WTC11 (cell line): ENCODE measurements around the gene CEP57. TPM values are rescaled to one million over a fixed set of nuclear protein-coding genes. Genes with fewer than 3 reads are reported as not detected.
A peak's percentile ranks its signal among the peaks of the same experiment; 100 is the strongest.

Source experiments
- ATAC-seq: fragments of 200-7000 bp; cut with Tn5 transposase; 2 replicates; pipeline ENCODE4 v1.10.0; 2021; ENCODE audit warnings: mild to moderate bottlenecking, moderate library complexity
- CTCF ChIA-PET: fragments of 300-600 bp; sonication (Branson Sonifier 250); formaldehyde crosslinking; loops from one replicate; lab custom pipeline; 2021; ENCODE audit warnings: antibody characterized with exemption; lab: Charles Lee
- POLR2A ChIA-PET: fragments of 350-600 bp; sonication (Branson Sonifier 250); formaldehyde crosslinking; loops from one replicate; lab custom pipeline; 2021; ENCODE audit warnings: antibody characterized with exemption; lab: Charles Lee
- DNase-seq: peaks from one replicate; pipeline ENCODE4 v3.0.0; 2021; ENCODE audit warnings: low spot score
- H3K27ac Mint-ChIP-seq: 2 replicates; pipeline ENCODE4 v1.8.0; 2021; ENCODE audit warnings: mixed read lengths
- H3K27me3 Mint-ChIP-seq: 2 replicates; pipeline ENCODE4 v1.8.0; 2021; ENCODE audit warnings: low read depth, mild to moderate bottlenecking, moderate library complexity, mixed read lengths
- H3K36me3 Mint-ChIP-seq: 2 replicates; pipeline ENCODE4 v1.8.0; 2021; ENCODE audit warnings: mixed read lengths
- H3K4me1 Mint-ChIP-seq: 2 replicates; pipeline ENCODE4 v1.8.0; 2022; ENCODE audit warnings: mixed read lengths
- H3K4me3 Mint-ChIP-seq: 2 replicates; pipeline ENCODE4 v1.8.0; 2021; ENCODE audit warnings: mild to moderate bottlenecking, moderate library complexity, mixed read lengths
- H3K9me3 Mint-ChIP-seq: 2 replicates; pipeline ENCODE4 v1.8.0; 2021; ENCODE audit warnings: mixed read lengths
- ESRRA ChIP-seq: sonication (generic); formaldehyde crosslinking; IDR thresholded peaks from 2 replicates; pipeline ENCODE4 v1.8.1; 2022; ENCODE audit warnings: mild to moderate bottlenecking, missing genetic modification reagents, borderline replicate concordance
- FOXP1 ChIP-seq: sonication (generic); formaldehyde crosslinking; IDR thresholded peaks from 2 replicates; pipeline ENCODE4 v1.8.0; 2022; ENCODE audit warnings: missing genetic modification reagents, mild to moderate bottlenecking, moderate library complexity, borderline replicate concordance
- IRF2 ChIP-seq: sonication (generic); formaldehyde crosslinking; IDR thresholded peaks from 2 replicates; pipeline ENCODE4 v1.8.0; 2022; ENCODE audit warnings: low read depth, missing genetic modification reagents, borderline replicate concordance
- MXD4 ChIP-seq: fragments of 250-450 bp; sonication (Bioruptor Pico); IDR thresholded peaks from 2 replicates; pipeline ENCODE4 v1.8.0; 2021; ENCODE audit warnings: mild to moderate bottlenecking, moderate library complexity, borderline replicate concordance
- NFE2L1 ChIP-seq: sonication (generic); formaldehyde crosslinking; IDR thresholded peaks from 2 replicates; pipeline ENCODE4 v1.8.1; 2023; ENCODE audit warnings: missing genetic modification reagents
- NR1H2 ChIP-seq: sonication (generic); formaldehyde crosslinking; IDR thresholded peaks from 2 replicates; pipeline ENCODE4 v1.9.0; 2021; ENCODE audit warnings: mild to moderate bottlenecking, moderate library complexity, missing genetic modification reagents
- OVOL2 ChIP-seq: fragments of 250-450 bp; sonication (Bioruptor Pico); IDR thresholded peaks from 2 replicates; pipeline ENCODE4 v1.9.0; 2021; ENCODE audit warnings: mild to moderate bottlenecking, borderline replicate concordance
- TEAD1 ChIP-seq: sonication (generic); formaldehyde crosslinking; IDR thresholded peaks from 2 replicates; pipeline ENCODE4 v1.8.0; 2022; ENCODE audit warnings: mild to moderate bottlenecking, missing genetic modification reagents
- TP53 ChIP-seq: sonication (generic); formaldehyde crosslinking; IDR thresholded peaks from 2 replicates; pipeline ENCODE4 v1.8.1; 2023; ENCODE audit warnings: mild to moderate bottlenecking, missing genetic modification reagents
- ZNF263 ChIP-seq: sonication (generic); formaldehyde crosslinking; IDR thresholded peaks from 2 replicates; pipeline ENCODE4 v1.8.1; 2022; ENCODE audit warnings: low read depth, mild to moderate bottlenecking, moderate library complexity, missing genetic modification reagents
- ZNF317 ChIP-seq: sonication (generic); formaldehyde crosslinking; IDR thresholded peaks from 2 replicates; pipeline ENCODE4 v1.8.1; 2023; ENCODE audit warnings: low read depth, mild to moderate bottlenecking, moderate library complexity, missing genetic modification reagents, borderline replicate concordance
- ZNF396 ChIP-seq: fragments of 250-450 bp; sonication (Bioruptor Pico); IDR thresholded peaks from 2 replicates; pipeline ENCODE4 v1.8.0; 2021; ENCODE audit warnings: mild to moderate bottlenecking, moderate library complexity, borderline replicate concordance
- ZNF671 ChIP-seq: fragments of 250-450 bp; sonication (Bioruptor Pico); IDR thresholded peaks from 2 replicates; pipeline ENCODE4 v1.8.0; 2021; ENCODE audit warnings: mild to moderate bottlenecking
- total RNA-seq: library from RNA; stranded (reverse); gene quantifications from 3 replicates; pipeline ENCODE4 v1.2.3, GENCODE V29; 2021
- TF ChIP-seq, protein P1 (sequence below): sonication (generic); formaldehyde crosslinking; IDR thresholded peaks from 2 replicates; pipeline ENCODE4 v1.8.1; 2023; ENCODE audit warnings: mild to moderate bottlenecking, missing genetic modification reagents, moderate library complexity
- TF ChIP-seq, protein P2 (sequence below): sonication (generic); formaldehyde crosslinking; IDR thresholded peaks from 2 replicates; pipeline ENCODE4 v1.8.1; 2023; ENCODE audit warnings: mild to moderate bottlenecking, missing genetic modification reagents
- TF ChIP-seq, protein P3 (sequence below): fragments of 250-450 bp; sonication (Bioruptor Pico); IDR thresholded peaks from 2 replicates; pipeline ENCODE4 v1.9.0; 2021; ENCODE audit warnings: moderate library complexity, mild to moderate bottlenecking, inconsistent platforms, borderline replicate concordance
- TF ChIP-seq, protein P4 (sequence below): sonication (generic); formaldehyde crosslinking; IDR thresholded peaks from 2 replicates; pipeline ENCODE4 v1.8.1; 2023; ENCODE audit warnings: mild to moderate bottlenecking, missing genetic modification reagents
- TF ChIP-seq, protein P5 (sequence below): fragments of 250-450 bp; sonication (Bioruptor Pico); IDR thresholded peaks from 2 replicates; pipeline ENCODE4 v1.9.0; 2021; ENCODE audit warnings: mild to moderate bottlenecking, borderline replicate concordance
- TF ChIP-seq, protein P6 (sequence below): fragments of 250-450 bp; sonication (Bioruptor Pico); IDR thresholded peaks from 2 replicates; pipeline ENCODE4 v1.9.0; 2021; ENCODE audit warnings: mild to moderate bottlenecking

CEP57 gene
- total RNA-seq, 1 experiment from 2014 or later = 70.7 TPM

DNA sequence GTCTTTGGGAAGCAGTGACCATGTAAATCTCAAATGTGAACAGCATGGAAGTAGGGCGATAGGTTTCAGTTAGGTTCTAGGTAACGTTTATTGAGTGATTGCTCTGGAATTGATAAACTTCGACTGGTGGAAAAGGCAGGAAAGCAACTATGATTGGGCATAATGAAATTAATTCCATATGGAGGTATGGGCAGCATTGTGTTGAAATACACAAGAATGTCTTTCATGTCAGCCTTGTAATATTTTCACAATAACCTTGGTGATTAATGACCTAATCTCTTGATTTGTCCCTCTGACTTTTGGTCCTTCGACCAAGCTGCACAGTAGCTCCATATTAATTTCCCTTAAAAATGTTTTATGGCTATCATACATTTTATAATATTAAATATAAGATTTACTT is 2.8 kb downstream of the CEP57 start:
- Mint-ChIP-seq H3K27me3 (no peaks in the 10 kb centered on the region), H3K9me3 (no peaks in the 10 kb centered on the region), H3K4me1 (peaks cover 30% of the 10 kb centered on the region), H3K36me3 (peaks cover 4% of the 10 kb centered on the region), H3K4me3 (no peak overlapping the region), H3K27ac (no peak overlapping the region)
- DNase-seq = no peak
- no peak for ATAC-seq
- POLR2A ChIA-PET = no interaction called here
- no peak for TF ChIP-seq ZNF396 (CRISPR knock-in tag)
- no peak for TF ChIP-seq ZNF671 (CRISPR knock-in tag)
- no peak for TF ChIP-seq NR1H2 (CRISPR knock-in tag)
- TF ChIP-seq, protein P1, sequence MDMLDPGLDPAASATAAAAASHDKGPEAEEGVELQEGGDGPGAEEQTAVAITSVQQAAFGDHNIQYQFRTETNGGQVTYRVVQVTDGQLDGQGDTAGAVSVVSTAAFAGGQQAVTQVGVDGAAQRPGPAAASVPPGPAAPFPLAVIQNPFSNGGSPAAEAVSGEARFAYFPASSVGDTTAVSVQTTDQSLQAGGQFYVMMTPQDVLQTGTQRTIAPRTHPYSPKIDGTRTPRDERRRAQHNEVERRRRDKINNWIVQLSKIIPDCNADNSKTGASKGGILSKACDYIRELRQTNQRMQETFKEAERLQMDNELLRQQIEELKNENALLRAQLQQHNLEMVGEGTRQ (CRISPR knock-in tag) = no peak
- no peak for TF ChIP-seq ESRRA (CRISPR knock-in tag)
- TF ChIP-seq ZNF263 (CRISPR knock-in tag) = no peak
- TF ChIP-seq TEAD1 = no peak
- TF ChIP-seq, protein P2, sequence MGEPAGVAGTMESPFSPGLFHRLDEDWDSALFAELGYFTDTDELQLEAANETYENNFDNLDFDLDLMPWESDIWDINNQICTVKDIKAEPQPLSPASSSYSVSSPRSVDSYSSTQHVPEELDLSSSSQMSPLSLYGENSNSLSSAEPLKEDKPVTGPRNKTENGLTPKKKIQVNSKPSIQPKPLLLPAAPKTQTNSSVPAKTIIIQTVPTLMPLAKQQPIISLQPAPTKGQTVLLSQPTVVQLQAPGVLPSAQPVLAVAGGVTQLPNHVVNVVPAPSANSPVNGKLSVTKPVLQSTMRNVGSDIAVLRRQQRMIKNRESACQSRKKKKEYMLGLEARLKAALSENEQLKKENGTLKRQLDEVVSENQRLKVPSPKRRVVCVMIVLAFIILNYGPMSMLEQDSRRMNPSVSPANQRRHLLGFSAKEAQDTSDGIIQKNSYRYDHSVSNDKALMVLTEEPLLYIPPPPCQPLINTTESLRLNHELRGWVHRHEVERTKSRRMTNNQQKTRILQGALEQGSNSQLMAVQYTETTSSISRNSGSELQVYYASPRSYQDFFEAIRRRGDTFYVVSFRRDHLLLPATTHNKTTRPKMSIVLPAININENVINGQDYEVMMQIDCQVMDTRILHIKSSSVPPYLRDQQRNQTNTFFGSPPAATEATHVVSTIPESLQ (CRISPR knock-in tag) = no peak
- no peak for TF ChIP-seq ZNF317 (CRISPR knock-in tag)
- no peak for TF ChIP-seq IRF2 (CRISPR knock-in tag)
- TF ChIP-seq, protein P3, sequence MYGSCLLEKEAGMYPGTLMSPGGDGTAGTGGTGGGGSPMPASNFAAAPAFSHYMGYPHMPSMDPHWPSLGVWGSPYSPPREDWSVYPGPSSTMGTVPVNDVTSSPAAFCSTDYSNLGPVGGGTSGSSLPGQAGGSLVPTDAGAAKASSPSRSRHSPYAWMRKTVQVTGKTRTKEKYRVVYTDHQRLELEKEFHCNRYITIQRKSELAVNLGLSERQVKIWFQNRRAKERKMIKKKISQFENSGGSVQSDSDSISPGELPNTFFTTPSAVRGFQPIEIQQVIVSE = no peak
- TF ChIP-seq MXD4 = no peak
- TF ChIP-seq, protein P4, sequence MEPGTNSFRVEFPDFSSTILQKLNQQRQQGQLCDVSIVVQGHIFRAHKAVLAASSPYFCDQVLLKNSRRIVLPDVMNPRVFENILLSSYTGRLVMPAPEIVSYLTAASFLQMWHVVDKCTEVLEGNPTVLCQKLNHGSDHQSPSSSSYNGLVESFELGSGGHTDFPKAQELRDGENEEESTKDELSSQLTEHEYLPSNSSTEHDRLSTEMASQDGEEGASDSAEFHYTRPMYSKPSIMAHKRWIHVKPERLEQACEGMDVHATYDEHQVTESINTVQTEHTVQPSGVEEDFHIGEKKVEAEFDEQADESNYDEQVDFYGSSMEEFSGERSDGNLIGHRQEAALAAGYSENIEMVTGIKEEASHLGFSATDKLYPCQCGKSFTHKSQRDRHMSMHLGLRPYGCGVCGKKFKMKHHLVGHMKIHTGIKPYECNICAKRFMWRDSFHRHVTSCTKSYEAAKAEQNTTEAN = no peak
- CTCF ChIA-PET = interaction anchor here (1.1 kb wide), 1 partner anchor 43 kb away, joined by 4 read pairs; no protein-coding TSS in a partner anchor

DNA sequence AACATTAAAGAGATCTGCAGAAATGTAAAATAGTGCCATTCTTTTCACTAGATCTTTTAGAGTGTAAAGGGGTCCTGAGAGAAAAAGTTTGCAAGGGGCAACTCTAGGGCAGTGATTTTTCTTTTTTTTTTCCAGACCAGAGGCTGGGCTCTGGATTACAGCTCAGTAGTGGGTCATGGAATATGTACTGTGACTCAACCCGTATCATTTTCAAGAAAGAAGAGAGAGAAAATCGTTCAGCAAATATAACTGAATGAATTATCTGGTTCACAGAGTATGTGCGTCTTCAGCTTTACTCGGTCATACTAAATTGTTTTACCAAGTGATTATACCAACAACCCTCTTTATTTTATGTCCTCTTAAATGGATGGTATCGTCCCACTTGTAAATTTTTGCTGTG is 3.8 kb downstream of the CEP57 start:
- H3K27ac Mint-ChIP-seq = peak overlapping the region; percentile 51
- TF ChIP-seq FOXP1 (CRISPR knock-in tag) (no peak), OVOL2 (CRISPR knock-in tag) (no peak), TP53 (CRISPR knock-in tag) (no peak), NFE2L1 (CRISPR knock-in tag) (no peak)
- TF ChIP-seq, protein P2 (CRISPR knock-in tag) = no peak
- TF ChIP-seq, protein P5, sequence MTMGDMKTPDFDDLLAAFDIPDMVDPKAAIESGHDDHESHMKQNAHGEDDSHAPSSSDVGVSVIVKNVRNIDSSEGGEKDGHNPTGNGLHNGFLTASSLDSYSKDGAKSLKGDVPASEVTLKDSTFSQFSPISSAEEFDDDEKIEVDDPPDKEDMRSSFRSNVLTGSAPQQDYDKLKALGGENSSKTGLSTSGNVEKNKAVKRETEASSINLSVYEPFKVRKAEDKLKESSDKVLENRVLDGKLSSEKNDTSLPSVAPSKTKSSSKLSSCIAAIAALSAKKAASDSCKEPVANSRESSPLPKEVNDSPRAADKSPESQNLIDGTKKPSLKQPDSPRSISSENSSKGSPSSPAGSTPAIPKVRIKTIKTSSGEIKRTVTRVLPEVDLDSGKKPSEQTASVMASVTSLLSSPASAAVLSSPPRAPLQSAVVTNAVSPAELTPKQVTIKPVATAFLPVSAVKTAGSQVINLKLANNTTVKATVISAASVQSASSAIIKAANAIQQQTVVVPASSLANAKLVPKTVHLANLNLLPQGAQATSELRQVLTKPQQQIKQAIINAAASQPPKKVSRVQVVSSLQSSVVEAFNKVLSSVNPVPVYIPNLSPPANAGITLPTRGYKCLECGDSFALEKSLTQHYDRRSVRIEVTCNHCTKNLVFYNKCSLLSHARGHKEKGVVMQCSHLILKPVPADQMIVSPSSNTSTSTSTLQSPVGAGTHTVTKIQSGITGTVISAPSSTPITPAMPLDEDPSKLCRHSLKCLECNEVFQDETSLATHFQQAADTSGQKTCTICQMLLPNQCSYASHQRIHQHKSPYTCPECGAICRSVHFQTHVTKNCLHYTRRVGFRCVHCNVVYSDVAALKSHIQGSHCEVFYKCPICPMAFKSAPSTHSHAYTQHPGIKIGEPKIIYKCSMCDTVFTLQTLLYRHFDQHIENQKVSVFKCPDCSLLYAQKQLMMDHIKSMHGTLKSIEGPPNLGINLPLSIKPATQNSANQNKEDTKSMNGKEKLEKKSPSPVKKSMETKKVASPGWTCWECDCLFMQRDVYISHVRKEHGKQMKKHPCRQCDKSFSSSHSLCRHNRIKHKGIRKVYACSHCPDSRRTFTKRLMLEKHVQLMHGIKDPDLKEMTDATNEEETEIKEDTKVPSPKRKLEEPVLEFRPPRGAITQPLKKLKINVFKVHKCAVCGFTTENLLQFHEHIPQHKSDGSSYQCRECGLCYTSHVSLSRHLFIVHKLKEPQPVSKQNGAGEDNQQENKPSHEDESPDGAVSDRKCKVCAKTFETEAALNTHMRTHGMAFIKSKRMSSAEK (CRISPR knock-in tag) = no peak
- TF ChIP-seq, protein P6, sequence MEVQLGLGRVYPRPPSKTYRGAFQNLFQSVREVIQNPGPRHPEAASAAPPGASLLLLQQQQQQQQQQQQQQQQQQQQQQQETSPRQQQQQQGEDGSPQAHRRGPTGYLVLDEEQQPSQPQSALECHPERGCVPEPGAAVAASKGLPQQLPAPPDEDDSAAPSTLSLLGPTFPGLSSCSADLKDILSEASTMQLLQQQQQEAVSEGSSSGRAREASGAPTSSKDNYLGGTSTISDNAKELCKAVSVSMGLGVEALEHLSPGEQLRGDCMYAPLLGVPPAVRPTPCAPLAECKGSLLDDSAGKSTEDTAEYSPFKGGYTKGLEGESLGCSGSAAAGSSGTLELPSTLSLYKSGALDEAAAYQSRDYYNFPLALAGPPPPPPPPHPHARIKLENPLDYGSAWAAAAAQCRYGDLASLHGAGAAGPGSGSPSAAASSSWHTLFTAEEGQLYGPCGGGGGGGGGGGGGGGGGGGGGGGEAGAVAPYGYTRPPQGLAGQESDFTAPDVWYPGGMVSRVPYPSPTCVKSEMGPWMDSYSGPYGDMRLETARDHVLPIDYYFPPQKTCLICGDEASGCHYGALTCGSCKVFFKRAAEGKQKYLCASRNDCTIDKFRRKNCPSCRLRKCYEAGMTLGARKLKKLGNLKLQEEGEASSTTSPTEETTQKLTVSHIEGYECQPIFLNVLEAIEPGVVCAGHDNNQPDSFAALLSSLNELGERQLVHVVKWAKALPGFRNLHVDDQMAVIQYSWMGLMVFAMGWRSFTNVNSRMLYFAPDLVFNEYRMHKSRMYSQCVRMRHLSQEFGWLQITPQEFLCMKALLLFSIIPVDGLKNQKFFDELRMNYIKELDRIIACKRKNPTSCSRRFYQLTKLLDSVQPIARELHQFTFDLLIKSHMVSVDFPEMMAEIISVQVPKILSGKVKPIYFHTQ (CRISPR knock-in tag) = no peak

More for the DNA sequence above, 3.8 kb downstream of the CEP57 start:
- Mint-ChIP-seq H3K4me1 (peaks cover 25% of the 10 kb centered on the region), H3K4me3 (no peak overlapping the region), H3K27me3 (no peaks in the 10 kb centered on the region), H3K9me3 (no peaks in the 10 kb centered on the region), H3K36me3 (peaks cover under 1% of the 10 kb centered on the region; the same call in 1 of the 2 replicates)
- no peak for ATAC-seq
- no peak for DNase-seq
- POLR2A ChIA-PET = no interaction called here
- CTCF ChIA-PET = interaction anchor here (1.1 kb wide), 1 partner anchor 42 kb away, joined by 4 read pairs; no protein-coding TSS in a partner anchor
